HCT116 (cell line): Measurements from ENCODE around the gene EMD.
"Not testable (repeated sequence)": the region's sequence is repeated elsewhere in the genome, so short reads cannot be mapped to it uniquely, and the experiment has no call there.

Experiments
- CTCF ChIP-seq, 3 experiments: fragments of 200-600 bp in 1 of 3; sonication (generic) in 1 of 3; IDR thresholded peaks in 2 of 3; conservative IDR thresholded peaks in 1 of 3; 2 replicates each; pipeline ENCODE4 v1.5.1; 2012 to 2017; ENCODE audit warnings: low read depth in 2 of 3, low read length in 2 of 3, antibody characterized with exemption in 1 of 3, borderline replicate concordance in 1 of 3, control low read depth in 1 of 3, mild to moderate bottlenecking in 1 of 3, mixed read lengths in 1 of 3, mixed run types in 1 of 3, moderate library complexity in 1 of 3; ENCODE audit not compliant: insufficient read depth in 1 of 3
- EZH2 ChIP-seq: fragments of 200-600 bp; sonication (generic); IDR thresholded peaks from 2 replicates; pipeline ENCODE4 v1.6.1; 2017; ENCODE audit warnings: antibody characterized with exemption, mixed run types
- POLR2A ChIP-seq: IDR thresholded peaks from 2 replicates; pipeline ENCODE4 v1.7.0; 2011; ENCODE audit warnings: borderline replicate concordance; ENCODE audit not compliant: insufficient read depth, insufficient read length; ENCODE audit errors: extremely low read depth
- YY1 ChIP-seq: IDR thresholded peaks from 2 replicates; pipeline ENCODE4 v1.6.1; 2011; ENCODE audit warnings: low read length, low read depth, moderate library complexity, mild to moderate bottlenecking; ENCODE audit not compliant: insufficient replicate concordance; ENCODE audit errors: extremely low read depth

GRCh38 chrX:154389812-154390747 lies 11.0 kb downstream of the EMD start:
- TF ChIP-seq CTCF (IDR thresholded peaks at IDR 0.05 in 2 of 3, conservative IDR thresholded peaks at IDR 0.05 in 1 of 3; ENCODE audit: borderline replicate concordance in 1 of 3, insufficient read depth in 1 of 3, low read depth in 2 of 3, low read length in 2 of 3); POLR2A; YY1; EZH2: not testable (repeated sequence)
